Measurements from ENCODE around the gene WNT1. TPM values are rescaled to one million over a fixed set of nuclear protein-coding genes. Genes with fewer than 3 reads are reported as not detected.

Gene WNT1
- polyA plus RNA-seq, 3 donors: 0.33 TPM; not detected in 2

- H3K4me2 ChIP-seq (replicated peaks; ENCODE audit: extremely low read depth, low read length, poor library complexity, severe bottlenecking): peak overlapping the region; percentile 23
Observed at GRCh38 chr12:48973531-48973930, 4.6 kb upstream of the WNT1 start.

More at GRCh38 chr12:48973531-48973930, 4.6 kb upstream of the WNT1 start:
- intact Hi-C loops (cut with micrococcal nuclease): loop anchor here in 1 of 2 donors (10.0 kb wide), 1 partner anchor 119 kb away; the partner anchor contains the start of gene DDX23
- H4K20me1 ChIP-seq (ENCODE audit: insufficient read depth, low read length): peaks cover 10% of the 10 kb centered on the region
- no peak overlapping the region for H2AFZ ChIP-seq (ENCODE audit: insufficient read depth, low read depth, low read length, poor library complexity, severe bottlenecking)
- DNase-seq: peak in 1 of 3 donors; percentile 49
- Mint-ChIP-seq H3K4me1 (peaks cover 51% of the 10 kb centered on the region), H3K27me3 (ENCODE audit: low read depth in 3 of 3) (peaks cover 89 to 97% (median 90%) of the 10 kb centered on the region in 3 donors), H3K36me3 (peaks cover 10 to 23% of the 10 kb centered on the region in 2 donors), H3K9me3 (peaks cover 0 to 22% (median 16%) of the 10 kb centered on the region in 7 donors), H3K27ac (peak overlapping the region in 3 of 7 donors; percentile 57 to 74 (median 58)), H3K4me3 (peak overlapping the region in 1 of 2 donors; percentile 76)
- peaks cover 0 to 29% of the 10 kb centered on the region in 2 donors for H3K9me3 ChIP-seq (replicated peaks in 1 of 2; ENCODE audit: control insufficient read depth in 1 of 2, insufficient read depth in 1 of 2, low read length in 2 of 2)
- no peaks in the 10 kb centered on the region for H3K36me3 ChIP-seq (replicated peaks in 1 of 2; ENCODE audit: control insufficient read depth in 1 of 2, insufficient read depth in 2 of 2, low read length in 2 of 2)
- H3K9ac ChIP-seq (ENCODE audit: insufficient read depth, low read length, poor library complexity, severe bottlenecking): no peak overlapping the region
- peaks cover 46 to 57% of the 10 kb centered on the region in 2 donors for H3K4me1 ChIP-seq (ENCODE audit: control insufficient read depth in 1 of 2, insufficient read depth in 2 of 2, low read length in 2 of 2)
- no peaks in the 10 kb centered on the region for H3K79me2 ChIP-seq (ENCODE audit: insufficient read depth, low read length)
- 2% methylated on average over 7 of the region's 12 CpGs for WGBS (ENCODE audit: insufficient coverage)
- H3K27ac ChIP-seq (ENCODE audit: low read depth in 1 of 2, low read length in 2 of 2): no peak overlapping the region
- no peak for TF ChIP-seq CTCF (IDR thresholded peaks at IDR 0.05)
- H3K27me3 ChIP-seq (ENCODE audit: control insufficient read depth in 2 of 2, insufficient read depth in 2 of 2, low read length in 2 of 2): peaks cover 55 to 95% of the 10 kb centered on the region in 2 donors
- H3K4me3 ChIP-seq (replicated peaks in 1 of 3; ENCODE audit: low read depth in 2 of 3, low read length in 3 of 3): no peak overlapping the region
